ENCODE data around the gene FKBP3. TPM values are rescaled to one million over a fixed set of nuclear protein-coding genes. Genes with fewer than 3 reads are reported as not detected.

FKBP3 gene
- total RNA-seq, 2 donors from 2014 or later: 44.6 to 58.8 TPM

DNA sequence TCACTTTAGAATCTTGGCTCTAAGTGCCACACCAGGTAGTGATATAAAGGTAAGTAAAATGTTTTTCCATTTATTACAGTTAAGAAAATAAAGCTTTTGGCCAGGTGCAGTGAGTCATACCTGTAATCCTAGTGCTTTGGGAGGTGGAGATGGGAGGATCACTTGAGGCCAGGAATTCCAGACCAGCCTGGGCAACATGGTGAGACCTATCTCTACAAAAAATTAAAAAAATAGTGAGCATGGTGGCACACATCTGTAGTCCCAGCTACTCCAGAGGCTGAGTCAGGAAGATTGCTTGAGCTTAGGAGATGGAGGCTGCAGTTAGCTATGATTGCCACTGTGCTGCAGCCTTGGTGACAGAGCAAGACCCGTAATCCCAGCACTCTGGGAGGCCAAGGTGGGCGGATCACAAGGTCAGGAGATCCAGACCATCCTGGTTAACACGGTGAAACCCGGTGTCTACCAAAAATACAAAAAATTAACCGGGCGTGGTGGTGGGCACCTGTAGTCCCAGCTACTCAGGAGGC is 6.4 kb upstream of the FKBP3 start:
- H3K4me3 ChIP-seq: no peak overlapping the region
- TF ChIP-seq, protein P1, sequence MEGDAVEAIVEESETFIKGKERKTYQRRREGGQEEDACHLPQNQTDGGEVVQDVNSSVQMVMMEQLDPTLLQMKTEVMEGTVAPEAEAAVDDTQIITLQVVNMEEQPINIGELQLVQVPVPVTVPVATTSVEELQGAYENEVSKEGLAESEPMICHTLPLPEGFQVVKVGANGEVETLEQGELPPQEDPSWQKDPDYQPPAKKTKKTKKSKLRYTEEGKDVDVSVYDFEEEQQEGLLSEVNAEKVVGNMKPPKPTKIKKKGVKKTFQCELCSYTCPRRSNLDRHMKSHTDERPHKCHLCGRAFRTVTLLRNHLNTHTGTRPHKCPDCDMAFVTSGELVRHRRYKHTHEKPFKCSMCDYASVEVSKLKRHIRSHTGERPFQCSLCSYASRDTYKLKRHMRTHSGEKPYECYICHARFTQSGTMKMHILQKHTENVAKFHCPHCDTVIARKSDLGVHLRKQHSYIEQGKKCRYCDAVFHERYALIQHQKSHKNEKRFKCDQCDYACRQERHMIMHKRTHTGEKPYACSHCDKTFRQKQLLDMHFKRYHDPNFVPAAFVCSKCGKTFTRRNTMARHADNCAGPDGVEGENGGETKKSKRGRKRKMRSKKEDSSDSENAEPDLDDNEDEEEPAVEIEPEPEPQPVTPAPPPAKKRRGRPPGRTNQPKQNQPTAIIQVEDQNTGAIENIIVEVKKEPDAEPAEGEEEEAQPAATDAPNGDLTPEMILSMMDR (IDR thresholded peaks at IDR 0.05): no peak
- intact Hi-C loops (cut with DNase I): no loop called here

DNA sequence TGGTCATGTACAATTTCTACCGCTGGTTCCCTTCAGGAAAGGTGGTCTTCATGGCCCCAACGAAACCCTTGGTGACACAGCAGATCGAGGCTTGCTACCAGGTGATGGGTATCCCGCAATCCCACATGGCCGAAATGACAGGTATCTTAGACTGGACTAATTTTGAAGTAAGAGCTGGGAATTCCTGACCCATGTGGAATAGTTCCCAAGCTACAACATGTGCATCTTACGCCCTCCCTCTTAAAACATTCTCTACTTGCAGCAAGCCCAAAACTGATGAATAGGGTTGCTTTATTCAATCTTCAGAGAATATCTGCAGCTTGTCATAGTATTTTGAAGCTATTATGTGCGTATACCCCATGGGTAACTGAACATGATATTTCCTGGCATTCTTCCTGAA is 2.1 kb upstream of the FKBP3 start:
- intact Hi-C loops (cut with DNase I): loop anchor here (5.0 to 10.0 kb wide), 2 partner anchors 174 to 222 kb away; partner anchors contain the start of genes KLHL28 and TOGARAM1
- no peak for DNase-seq
- TF ChIP-seq, protein P1 (IDR thresholded peaks at IDR 0.05): no peak
- peaks cover 10% of the 10 kb centered on the region for H3K4me1 ChIP-seq
- peak overlapping the region; percentile 60 for H3K4me3 ChIP-seq
- H3K9ac ChIP-seq (ENCODE audit: low read depth in 2 of 2, low read length in 2 of 2): peak overlapping the region in 1 of 2 donors; percentile 92
- no peaks in the 10 kb centered on the region for H3K27me3 ChIP-seq
- no peaks in the 10 kb centered on the region for H3K36me3 ChIP-seq
- H3K27ac ChIP-seq: no peak overlapping the region
- no peaks in the 10 kb centered on the region for H3K9me3 ChIP-seq

More for the DNA sequence above, 6.4 kb upstream of the FKBP3 start:
- Histone ChIP-seq H3K9ac (ENCODE audit: low read depth in 2 of 2, low read length in 2 of 2) (no peak overlapping the region), H3K9me3 (no peaks in the 10 kb centered on the region), H3K27me3 (no peaks in the 10 kb centered on the region), H3K4me1 (peaks cover 10% of the 10 kb centered on the region), H3K27ac (no peak overlapping the region), H3K36me3 (no peaks in the 10 kb centered on the region)
- no peak for DNase-seq

- peaks cover 10% of the 10 kb centered on the region for H3K4me1 ChIP-seq
- TF ChIP-seq, protein P1 (IDR thresholded peaks at IDR 0.05): no peak
- intact Hi-C loops (cut with DNase I): loop anchor here (5.0 to 10.0 kb wide), 2 partner anchors 174 to 221 kb away; partner anchors contain the start of genes KLHL28 and TOGARAM1
These were observed 1.5 kb upstream of the FKBP3 start, which contains the start of gene FANCM for GRCh38 chr14:45135659-45136395. Gene FANCM (plus strand): TSS chr14:45135930. CDS start chr14:45136032, 102 bp downstream.

GRCh38 chr14:45135156-45135555 is 875 bp upstream of the FKBP3 start:
- TF ChIP-seq, protein P1 (IDR thresholded peaks at IDR 0.05): no peak
- H3K4me1 ChIP-seq: peaks cover 10% of the 10 kb centered on the region
- peak overlapping the region; percentile 60 for H3K4me3 ChIP-seq
- intact Hi-C loops (cut with DNase I): loop anchor here (5.0 to 10.0 kb wide), 2 partner anchors 173 to 220 kb away; partner anchors contain the start of genes KLHL28 and TOGARAM1
- H3K9ac ChIP-seq (ENCODE audit: low read depth in 2 of 2, low read length in 2 of 2): peak overlapping the region in 1 of 2 donors; percentile 92
- H3K9me3 ChIP-seq: no peaks in the 10 kb centered on the region
- DNase-seq: peak; percentile 20
- peak overlapping the region; percentile 80 for H3K27ac ChIP-seq
- no peaks in the 10 kb centered on the region for H3K27me3 ChIP-seq
- H3K36me3 ChIP-seq: no peaks in the 10 kb centered on the region

More at GRCh38 chr14:45135659-45136395, 1.5 kb upstream of the FKBP3 start, which contains the start of gene FANCM:
- peak; percentile 94 for DNase-seq
- Histone ChIP-seq H3K4me3 (peak within 1 kb of the TSS; percentile 60), H3K9ac (ENCODE audit: low read depth in 2 of 2, low read length in 2 of 2) (peak within 1 kb of the TSS; percentile 44 to 92), H3K9me3 (no peaks in the 10 kb centered on the region), H3K27ac (peak within 1 kb of the TSS; percentile 80), H3K36me3 (no peaks in the 10 kb centered on the region), H3K27me3 (no peaks in the 10 kb centered on the region)

- Histone ChIP-seq H3K27me3 (no peaks in the 10 kb centered on the region), H3K9me3 (no peaks in the 10 kb centered on the region), H3K4me1 (peaks cover 10% of the 10 kb centered on the region), H3K27ac (peak overlapping the region; percentile 80), H3K4me3 (peak overlapping the region; percentile 60), H3K36me3 (no peaks in the 10 kb centered on the region), H3K9ac (ENCODE audit: low read depth in 2 of 2, low read length in 2 of 2) (peak overlapping the region; percentile 90 to 92)
- intact Hi-C loops (cut with DNase I): loop anchor here (10.0 kb wide), 1 partner anchor 219 kb away; no protein-coding TSS in a partner anchor
- TF ChIP-seq, protein P1 (IDR thresholded peaks at IDR 0.05): no peak
- no peak for DNase-seq
These were observed 614 bp downstream of the FKBP3 start for GRCh38 chr14:45133683-45134050.
